SK-N-SH treated with all-trans-retinoic acid at 6 μM for 48 hours (cell line): ENCODE data around the gene NME4.

ENCODE experiments used
- ATAC-seq: fragments of 200-7000 bp; cut with Tn5 transposase; 3 replicates; pipeline ENCODE4 v1.9.1; 2020; ENCODE audit warnings: mild to moderate bottlenecking, moderate library complexity
- ARNTL ChIP-seq: fragments of 450-650 bp; formaldehyde crosslinking; IDR thresholded peaks from 2 replicates; pipeline ENCODE4 v1.5.0; 2020; ENCODE audit warnings: low read depth, mild to moderate bottlenecking, moderate library complexity, borderline replicate concordance
- BACH2 ChIP-seq: fragments of 250-450 bp; sonication (Bioruptor Pico); IDR thresholded peaks from 2 replicates; pipeline ENCODE4 v1.9.0; 2021; ENCODE audit warnings: mild to moderate bottlenecking, borderline replicate concordance
- CREB5 ChIP-seq: fragments of 250-450 bp; sonication (Bioruptor Pico); IDR thresholded peaks from 2 replicates; pipeline ENCODE4 v1.5.1; 2020; ENCODE audit warnings: low read depth, mild to moderate bottlenecking, moderate library complexity
- CSDC2 ChIP-seq: fragments of 250-450 bp; sonication (Bioruptor Pico); IDR thresholded peaks from 2 replicates; pipeline ENCODE4 v1.5.0; 2020; ENCODE audit warnings: mild to moderate bottlenecking, moderate library complexity
- ESRRG ChIP-seq: fragments of 250-450 bp; sonication (Bioruptor Pico); IDR thresholded peaks from 2 replicates; pipeline ENCODE4 v1.6.1; 2021; ENCODE audit warnings: mild to moderate bottlenecking
- GLIS3 ChIP-seq: fragments of 250-450 bp; sonication (Bioruptor Pico); IDR thresholded peaks from 2 replicates; pipeline ENCODE4 v1.5.0; 2020; ENCODE audit warnings: mild to moderate bottlenecking, moderate library complexity
- ISL1 ChIP-seq: fragments of 250-450 bp; sonication (Bioruptor Pico); IDR thresholded peaks from 2 replicates; pipeline ENCODE4 v2.1.2; 2022; ENCODE audit warnings: mild to moderate bottlenecking, moderate library complexity
- OSR1 ChIP-seq: fragments of 250-450 bp; sonication (Bioruptor Pico); IDR thresholded peaks from 2 replicates; pipeline ENCODE4 v1.8.0; 2022; ENCODE audit warnings: moderate library complexity, mild to moderate bottlenecking, inconsistent platforms
- PATZ1 ChIP-seq: fragments of 250-450 bp; sonication (Bioruptor Pico); IDR thresholded peaks from 2 replicates; pipeline ENCODE4 v1.8.0; 2020; ENCODE audit warnings: mild to moderate bottlenecking, moderate library complexity, borderline replicate concordance
- PPARA ChIP-seq: fragments of 250-450 bp; sonication (Bioruptor Pico); IDR thresholded peaks from 2 replicates; pipeline ENCODE4 v1.5.0; 2020; ENCODE audit warnings: mild to moderate bottlenecking, borderline replicate concordance
- RARB ChIP-seq: fragments of 250-450 bp; sonication (Bioruptor Pico); IDR thresholded peaks from 2 replicates; pipeline ENCODE4 v1.8.0; 2021; ENCODE audit warnings: mild to moderate bottlenecking, moderate library complexity
- SNAI2 ChIP-seq: fragments of 250-450 bp; sonication (Bioruptor Pico); IDR thresholded peaks from 2 replicates; pipeline ENCODE4 v1.5.0; 2020; ENCODE audit warnings: mild to moderate bottlenecking, moderate library complexity
- TCF4 ChIP-seq: fragments of 250-450 bp; sonication (Bioruptor Pico); IDR thresholded peaks from 2 replicates; pipeline ENCODE4 v1.8.0; 2021; ENCODE audit warnings: mild to moderate bottlenecking, moderate library complexity, borderline replicate concordance
- TOX ChIP-seq: fragments of 250-450 bp; sonication (Bioruptor Pico); IDR thresholded peaks from 2 replicates; pipeline ENCODE4 v1.8.0; 2021; ENCODE audit warnings: mild to moderate bottlenecking, moderate library complexity, borderline replicate concordance
- ZC3H10 ChIP-seq: fragments of 250-450 bp; sonication (Bioruptor Pico); IDR thresholded peaks from 2 replicates; pipeline ENCODE4 v1.5.1; 2021; ENCODE audit warnings: mild to moderate bottlenecking, moderate library complexity
- ZFP3 ChIP-seq: fragments of 250-450 bp; sonication (Bioruptor Pico); IDR thresholded peaks from 2 replicates; pipeline ENCODE4 v1.5.0; 2020; ENCODE audit warnings: mild to moderate bottlenecking, moderate library complexity
- ZFP30 ChIP-seq: fragments of 450-650 bp; formaldehyde crosslinking; IDR thresholded peaks from 2 replicates; pipeline ENCODE4 v1.5.0; 2022; ENCODE audit warnings: mild to moderate bottlenecking, moderate library complexity
- ZNF565 ChIP-seq: fragments of 450-650 bp; formaldehyde crosslinking; conservative IDR thresholded peaks from 2 replicates; pipeline ENCODE4 v1.5.0; 2020; ENCODE audit warnings: low read depth, mild to moderate bottlenecking, moderate library complexity
- ZNF70 ChIP-seq: fragments of 450-650 bp; formaldehyde crosslinking; IDR thresholded peaks from 2 replicates; pipeline ENCODE4 v1.5.0; 2020; ENCODE audit warnings: mild to moderate bottlenecking, moderate library complexity
- ZNF8 ChIP-seq: fragments of 450-650 bp; formaldehyde crosslinking; IDR thresholded peaks from 2 replicates; pipeline ENCODE4 v1.5.0; 2020; ENCODE audit warnings: mild to moderate bottlenecking, moderate library complexity
- TF ChIP-seq, protein P1 (sequence below): fragments of 250-450 bp; sonication (Bioruptor Pico); IDR thresholded peaks from 2 replicates; pipeline ENCODE4 v1.5.1; 2021; ENCODE audit warnings: mild to moderate bottlenecking, moderate library complexity
- TF ChIP-seq, protein P2 (sequence below): fragments of 250-450 bp; sonication (Bioruptor Pico); IDR thresholded peaks from 2 replicates; pipeline ENCODE4 v1.5.0; 2020; ENCODE audit warnings: mild to moderate bottlenecking, moderate library complexity
- TF ChIP-seq, protein P3 (sequence below): fragments of 250-450 bp; sonication (Bioruptor Pico); IDR thresholded peaks from 2 replicates; pipeline ENCODE4 v1.8.0; 2021; ENCODE audit warnings: low read depth, mild to moderate bottlenecking, moderate library complexity, borderline replicate concordance

The NME4 gene

DNA sequence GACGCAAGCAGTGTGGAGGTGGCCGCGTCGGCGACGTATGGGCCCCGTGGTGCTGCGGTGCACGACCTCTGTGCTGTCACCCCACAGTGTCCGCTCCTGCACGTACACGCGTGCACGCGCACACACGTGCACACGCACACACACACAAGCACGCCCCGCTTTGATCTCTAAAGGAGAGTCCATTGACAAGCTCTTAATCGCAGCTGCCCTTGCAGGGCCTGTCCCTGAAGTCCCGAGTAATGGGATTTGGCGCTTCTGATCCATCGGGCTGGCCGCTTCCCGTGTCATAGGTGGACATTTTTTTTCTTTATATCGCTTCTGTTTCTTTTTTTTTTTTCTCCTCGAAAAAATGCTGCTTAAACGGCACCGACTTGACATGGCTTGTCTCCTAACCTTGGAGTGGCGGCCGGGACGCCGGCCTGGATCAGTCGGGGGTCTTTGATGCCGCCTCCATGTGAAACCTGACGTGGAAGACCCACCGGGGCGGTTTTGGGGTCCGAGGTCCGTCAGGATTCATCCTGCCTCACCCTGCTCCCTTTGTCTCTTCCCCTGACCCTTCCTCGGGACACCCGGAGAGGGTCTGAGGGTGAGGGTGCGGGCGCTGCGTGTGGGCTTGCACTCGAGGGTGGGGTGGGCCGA, 36.2 kb upstream of the NME4 start:
- no peak for TF ChIP-seq PATZ1
- TF ChIP-seq, protein P1, sequence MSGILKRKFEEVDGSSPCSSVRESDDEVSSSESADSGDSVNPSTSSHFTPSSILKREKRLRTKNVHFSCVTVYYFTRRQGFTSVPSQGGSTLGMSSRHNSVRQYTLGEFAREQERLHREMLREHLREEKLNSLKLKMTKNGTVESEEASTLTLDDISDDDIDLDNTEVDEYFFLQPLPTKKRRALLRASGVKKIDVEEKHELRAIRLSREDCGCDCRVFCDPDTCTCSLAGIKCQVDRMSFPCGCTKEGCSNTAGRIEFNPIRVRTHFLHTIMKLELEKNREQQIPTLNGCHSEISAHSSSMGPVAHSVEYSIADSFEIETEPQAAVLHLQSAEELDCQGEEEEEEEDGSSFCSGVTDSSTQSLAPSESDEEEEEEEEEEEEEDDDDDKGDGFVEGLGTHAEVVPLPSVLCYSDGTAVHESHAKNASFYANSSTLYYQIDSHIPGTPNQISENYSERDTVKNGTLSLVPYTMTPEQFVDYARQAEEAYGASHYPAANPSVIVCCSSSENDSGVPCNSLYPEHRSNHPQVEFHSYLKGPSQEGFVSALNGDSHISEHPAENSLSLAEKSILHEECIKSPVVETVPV (CRISPR knock-in tag), result no peak
- TF ChIP-seq ZNF70, result no peak
- TF ChIP-seq ZFP3, result no peak
- no peak for TF ChIP-seq GLIS3 (CRISPR knock-in tag)
- TF ChIP-seq CREB5 (CRISPR knock-in tag), result no peak
- no peak for TF ChIP-seq ZFP30
- TF ChIP-seq BACH2 (CRISPR knock-in tag), result no peak
- TF ChIP-seq, protein P2, sequence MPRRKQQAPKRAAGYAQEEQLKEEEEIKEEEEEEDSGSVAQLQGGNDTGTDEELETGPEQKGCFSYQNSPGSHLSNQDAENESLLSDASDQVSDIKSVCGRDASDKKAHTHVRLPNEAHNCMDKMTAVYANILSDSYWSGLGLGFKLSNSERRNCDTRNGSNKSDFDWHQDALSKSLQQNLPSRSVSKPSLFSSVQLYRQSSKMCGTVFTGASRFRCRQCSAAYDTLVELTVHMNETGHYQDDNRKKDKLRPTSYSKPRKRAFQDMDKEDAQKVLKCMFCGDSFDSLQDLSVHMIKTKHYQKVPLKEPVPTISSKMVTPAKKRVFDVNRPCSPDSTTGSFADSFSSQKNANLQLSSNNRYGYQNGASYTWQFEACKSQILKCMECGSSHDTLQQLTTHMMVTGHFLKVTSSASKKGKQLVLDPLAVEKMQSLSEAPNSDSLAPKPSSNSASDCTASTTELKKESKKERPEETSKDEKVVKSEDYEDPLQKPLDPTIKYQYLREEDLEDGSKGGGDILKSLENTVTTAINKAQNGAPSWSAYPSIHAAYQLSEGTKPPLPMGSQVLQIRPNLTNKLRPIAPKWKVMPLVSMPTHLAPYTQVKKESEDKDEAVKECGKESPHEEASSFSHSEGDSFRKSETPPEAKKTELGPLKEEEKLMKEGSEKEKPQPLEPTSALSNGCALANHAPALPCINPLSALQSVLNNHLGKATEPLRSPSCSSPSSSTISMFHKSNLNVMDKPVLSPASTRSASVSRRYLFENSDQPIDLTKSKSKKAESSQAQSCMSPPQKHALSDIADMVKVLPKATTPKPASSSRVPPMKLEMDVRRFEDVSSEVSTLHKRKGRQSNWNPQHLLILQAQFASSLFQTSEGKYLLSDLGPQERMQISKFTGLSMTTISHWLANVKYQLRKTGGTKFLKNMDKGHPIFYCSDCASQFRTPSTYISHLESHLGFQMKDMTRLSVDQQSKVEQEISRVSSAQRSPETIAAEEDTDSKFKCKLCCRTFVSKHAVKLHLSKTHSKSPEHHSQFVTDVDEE (CRISPR knock-in tag), result no peak
- TF ChIP-seq TCF4 (CRISPR knock-in tag), result no peak
- no peak for TF ChIP-seq TOX (CRISPR knock-in tag)
- no peak for TF ChIP-seq RARB (CRISPR knock-in tag)
- no peak for TF ChIP-seq ISL1 (CRISPR knock-in tag)
- no peak for TF ChIP-seq ARNTL
- no peak for TF ChIP-seq ZNF565 (CRISPR knock-in tag)
- no peak for TF ChIP-seq ZNF8 (CRISPR knock-in tag)
- no peak for TF ChIP-seq SNAI2 (CRISPR knock-in tag)
- no peak for TF ChIP-seq ZC3H10 (CRISPR knock-in tag)
- no peak for TF ChIP-seq PPARA (CRISPR knock-in tag)
- ATAC-seq, result no peak

DNA sequence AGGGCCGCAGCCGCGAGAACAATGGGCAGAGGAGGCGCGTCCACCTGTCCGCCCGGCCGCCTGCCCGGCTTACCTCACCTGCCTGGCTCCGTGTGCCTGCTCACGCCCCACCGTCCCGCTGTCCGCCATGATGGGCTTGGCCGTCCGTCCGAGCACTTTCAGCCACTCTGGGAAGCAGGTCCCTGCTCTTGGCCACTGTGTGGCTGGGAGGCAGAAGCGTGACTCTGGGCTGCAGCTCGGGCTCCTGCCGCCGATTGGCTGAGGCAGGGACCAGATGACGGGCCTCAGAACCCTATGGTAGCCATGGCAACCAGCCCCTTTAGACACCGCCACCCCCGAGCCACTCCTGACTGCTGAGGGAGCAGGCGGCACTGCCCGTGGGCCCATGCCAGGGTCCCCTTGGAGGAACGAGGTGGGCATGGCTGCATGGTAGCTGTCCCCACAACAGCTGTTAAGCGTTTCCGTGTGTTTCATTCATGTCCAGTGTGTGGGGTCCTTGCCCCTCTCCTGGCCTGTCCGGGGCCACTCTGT, 35.6 kb upstream of the NME4 start:
- no peak for TF ChIP-seq OSR1
- TF ChIP-seq ZFP3, result no peak
- no peak for TF ChIP-seq ARNTL
- TF ChIP-seq ZNF70, result no peak
- no peak for TF ChIP-seq SNAI2 (CRISPR knock-in tag)
- TF ChIP-seq ZFP30, result no peak
- TF ChIP-seq, protein P3, sequence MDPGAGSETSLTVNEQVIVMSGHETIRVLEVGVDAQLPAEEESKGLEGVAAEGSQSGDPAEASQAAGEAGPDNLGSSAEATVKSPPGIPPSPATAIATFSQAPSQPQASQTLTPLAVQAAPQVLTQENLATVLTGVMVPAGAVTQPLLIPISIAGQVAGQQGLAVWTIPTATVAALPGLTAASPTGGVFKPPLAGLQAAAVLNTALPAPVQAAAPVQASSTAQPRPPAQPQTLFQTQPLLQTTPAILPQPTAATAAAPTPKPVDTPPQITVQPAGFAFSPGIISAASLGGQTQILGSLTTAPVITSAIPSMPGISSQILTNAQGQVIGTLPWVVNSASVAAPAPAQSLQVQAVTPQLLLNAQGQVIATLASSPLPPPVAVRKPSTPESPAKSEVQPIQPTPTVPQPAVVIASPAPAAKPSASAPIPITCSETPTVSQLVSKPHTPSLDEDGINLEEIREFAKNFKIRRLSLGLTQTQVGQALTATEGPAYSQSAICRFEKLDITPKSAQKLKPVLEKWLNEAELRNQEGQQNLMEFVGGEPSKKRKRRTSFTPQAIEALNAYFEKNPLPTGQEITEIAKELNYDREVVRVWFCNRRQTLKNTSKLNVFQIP, result no peak
- no peak for TF ChIP-seq CREB5 (CRISPR knock-in tag)
- no peak for TF ChIP-seq ZNF565 (CRISPR knock-in tag)
- TF ChIP-seq, protein P1 (CRISPR knock-in tag), result no peak
- no peak for TF ChIP-seq BACH2 (CRISPR knock-in tag)
- no peak for TF ChIP-seq GLIS3 (CRISPR knock-in tag)
- TF ChIP-seq ESRRG, result no peak
- no peak for TF ChIP-seq ZC3H10 (CRISPR knock-in tag)
- no peak for TF ChIP-seq PPARA (CRISPR knock-in tag)
- TF ChIP-seq ISL1 (CRISPR knock-in tag), result no peak
- no peak for TF ChIP-seq CSDC2 (CRISPR knock-in tag)
- no peak for TF ChIP-seq TOX (CRISPR knock-in tag)
- TF ChIP-seq RARB (CRISPR knock-in tag), result no peak
- no peak for TF ChIP-seq ZNF8 (CRISPR knock-in tag)
- no peak for ATAC-seq
